HepG2 (cell line): ENCODE measurements around the gene CYLD. TPM values are rescaled to one million over a fixed set of nuclear protein-coding genes. Genes with fewer than 3 reads are reported as not detected.

Experiments used
- ATAC-seq: fragments of 200-7000 bp; cut with Tn5 transposase; 3 replicates; pipeline ENCODE4 v1.9.1; 2020; ENCODE audit warnings: mild to moderate bottlenecking, moderate library complexity
- BruUV-seq: library from RNA; stranded (reverse); fragments of 400-500 nt; replicated peaks from 2 replicates; lab custom pipeline; 2021; lab: Mats Ljungman, UMichigan
- CTCF ChIA-PET: fragments of 300-600 bp; formaldehyde crosslinking; extraction: SDS; loops from one replicate; lab custom pipeline; 2021; ENCODE audit warnings: low total read pairs, inconsistent platforms, low intra/inter-chr PET ratio; lab: Yijun Ruan, JAX
- POLR2A ChIA-PET: fragments of 350-600 bp; sonication (Branson Sonifier 250); formaldehyde crosslinking; loops from one replicate; lab custom pipeline; 2020; ENCODE audit warnings: antibody characterized with exemption, inconsistent platforms; lab: Yijun Ruan, JAX
- DNase-seq: peaks from one replicate; pipeline ENCODE4 v3.0.0-alpha.2; 2015; ENCODE audit warnings: low spot score
- FAIRE-seq: peaks from 3 replicates; lab custom pipeline; 2011; peaks lifted over from hg19 to GRCh38; lab: Jason Lieb, UNC
- H2AFZ ChIP-seq: one replicate; pipeline ENCODE4 v1.6.1; 2011; ENCODE audit warnings: low read length, inconsistent platforms
- H3K27ac ChIP-seq: fragments of 300-600 bp; 3 replicates; pipeline ENCODE4 v1.8.0; 2011; ENCODE audit warnings: mixed run types, mild to moderate bottlenecking, mixed read lengths, low read length, inconsistent platforms; ENCODE audit not compliant: insufficient read depth; ENCODE audit errors: extremely low read length
- H3K27me3 ChIP-seq, 2 experiments: fragments of 200-600 bp in 1 of 2; 2 replicates in 1 of 2; 3 replicates in 1 of 2; pipeline versions ENCODE4 v1.6.0 to v1.8.0; 2011; ENCODE audit warnings: low read length in 2 of 2, mild to moderate bottlenecking in 2 of 2, moderate library complexity in 2 of 2, inconsistent platforms in 1 of 2; ENCODE audit not compliant: insufficient read depth in 2 of 2, control insufficient read depth in 1 of 2
- H3K36me3 ChIP-seq, 2 experiments: fragments of 200-600 bp in 1 of 2; replicated peaks in 1 of 2; 2 replicates in 1 of 2; 3 replicates in 1 of 2; pipeline versions ENCODE4 v1.5.1 to v1.8.0; 2011; ENCODE audit warnings: low read length in 2 of 2, inconsistent platforms in 1 of 2; ENCODE audit not compliant: insufficient read depth in 2 of 2, control insufficient read depth in 1 of 2
- H3K4me1 ChIP-seq: 2 replicates; pipeline ENCODE4 v1.5.1; 2012; ENCODE audit warnings: low read length, inconsistent platforms; ENCODE audit not compliant: insufficient read depth
- H3K4me2 ChIP-seq: 2 replicates; pipeline ENCODE4 v1.6.0; 2011; ENCODE audit warnings: low read depth, low read length, inconsistent platforms
- H3K4me3 ChIP-seq, 3 experiments: fragments of 200-600 bp in 1 of 3; sonication (generic), shearing (Covaris generic) in 1 of 3; replicated peaks in 1 of 3; 2 replicates each; pipeline ENCODE4 v1.5.1; 2011 to 2016; ENCODE audit warnings: low read length in 3 of 3, inconsistent platforms in 2 of 3, low read depth in 2 of 3, mild to moderate bottlenecking in 2 of 3, control low read depth in 1 of 3, mixed read lengths in 1 of 3; ENCODE audit not compliant: insufficient read depth in 1 of 3
- H3K79me2 ChIP-seq: one replicate; pipeline ENCODE4 v1.6.1; 2011; ENCODE audit warnings: low read length, inconsistent platforms; ENCODE audit not compliant: insufficient read depth
- H3K9ac ChIP-seq: 2 replicates; pipeline ENCODE4 v1.6.0; 2011; ENCODE audit warnings: mild to moderate bottlenecking, low read depth, low read length, inconsistent platforms; ENCODE audit not compliant: insufficient read depth
- H3K9me3 ChIP-seq: 2 replicates; pipeline ENCODE4 v1.5.1; 2012; ENCODE audit warnings: mild to moderate bottlenecking, low read length
- H4K20me1 ChIP-seq: 2 replicates; pipeline ENCODE4 v1.6.0; 2011; ENCODE audit warnings: inconsistent platforms, mild to moderate bottlenecking, low read length, moderate library complexity; ENCODE audit not compliant: insufficient read depth
- CBX5 ChIP-seq: sonication (generic); formaldehyde crosslinking; IDR thresholded peaks from 2 replicates; pipeline ENCODE4 v1.4.0; 2020; ENCODE audit warnings: missing genetic modification reagents, borderline replicate concordance
- NRL ChIP-seq: sonication (generic); formaldehyde crosslinking; IDR thresholded peaks from 2 replicates; pipeline ENCODE4 v1.5.0; 2020; ENCODE audit warnings: missing genetic modification reagents, mild to moderate bottlenecking, moderate library complexity, borderline replicate concordance
- STAG1 ChIP-seq: sonication (generic); formaldehyde crosslinking; IDR thresholded peaks from 2 replicates; pipeline ENCODE4 v1.4.0; 2020; ENCODE audit warnings: missing genetic modification reagents
- THAP11 ChIP-seq: IDR thresholded peaks from 2 replicates; pipeline ENCODE4 v1.6.1; 2016; ENCODE audit warnings: missing biosample characterization, missing genetic modification reagents
- ZNF776 ChIP-seq: sonication (generic); formaldehyde crosslinking; IDR thresholded peaks from 2 replicates; pipeline ENCODE4 v1.4.0; 2020; ENCODE audit warnings: mild to moderate bottlenecking, missing genetic modification reagents
- WGBS: methylation state at CpG from one replicate; pipeline ENCODE4 v1.1.6; 2017; ENCODE audit warnings: low lambda C conversion rate; 5-methylcytosine and 5-hydroxymethylcytosine counted together
- in situ Hi-C: cut with HindIII; loops from 2 replicates; pipeline ENCODE4 v1.10.0; 2017; ENCODE audit warnings: low pct_unique_long_range_greater_than_20kb; ENCODE audit not compliant: extremely low pct_ligation_motif_present
- intact Hi-C: fragments of 100-400 bp; cut with micrococcal nuclease; formaldehyde crosslinking; loops from one replicate; pipeline ENCODE4 v1.10.0; 2022; ENCODE audit not compliant: unreplicated experiment
- polyA plus RNA-seq, 8 experiments: library from polyadenylated mRNA; depleted of rRNA in 3 of 8; stranded (reverse) in 7 of 8; unstranded in 1 of 8; fragments of >200 nt; fragmentation: Illumina TruSeq in 4 of 8; extraction: Trizol in 4 of 8; gene quantifications; 2 replicates each; pipeline versions ENCODE4 v1.2.1 to v1.2.3, GENCODE V29; 2011 to 2016; ENCODE audit warnings: low read depth in 4 of 8, missing spikeins in 1 of 8, mixed read lengths in 1 of 8; ENCODE audit not compliant: insufficient read depth in 1 of 8
- total RNA-seq, 5 experiments: library from RNA; depleted of rRNA; stranded (reverse); fragments of >200 nt; fragmentation: Illumina TruSeq; extraction: Trizol; gene quantifications; 2 replicates each; pipeline ENCODE4 v1.2.3, GENCODE V29; 2016; ENCODE audit warnings: low read depth in 1 of 5
- TF ChIP-seq, protein P1 (sequence below): fragments of 450-650 bp; IDR thresholded peaks from 2 replicates; pipeline ENCODE4 v1.6.1; 2016
- TF ChIP-seq, protein P2 (sequence below): sonication (generic); formaldehyde crosslinking; IDR thresholded peaks from 2 replicates; pipeline ENCODE4 v1.5.0; 2020; ENCODE audit warnings: mild to moderate bottlenecking, missing genetic modification reagents, moderate library complexity
- TF ChIP-seq, protein P3 (sequence below): sonication (generic); formaldehyde crosslinking; IDR thresholded peaks from 2 replicates; pipeline ENCODE4 v1.5.0; 2020; ENCODE audit warnings: missing genetic modification reagents, mild to moderate bottlenecking, borderline replicate concordance

CYLD gene
- total and polyA plus RNA-seq, 2 of the 13 experiments (the other 11 are each of a cell fraction or from before 2014, with no cell fraction given) = 6.1 to 11.4 TPM

DNA sequence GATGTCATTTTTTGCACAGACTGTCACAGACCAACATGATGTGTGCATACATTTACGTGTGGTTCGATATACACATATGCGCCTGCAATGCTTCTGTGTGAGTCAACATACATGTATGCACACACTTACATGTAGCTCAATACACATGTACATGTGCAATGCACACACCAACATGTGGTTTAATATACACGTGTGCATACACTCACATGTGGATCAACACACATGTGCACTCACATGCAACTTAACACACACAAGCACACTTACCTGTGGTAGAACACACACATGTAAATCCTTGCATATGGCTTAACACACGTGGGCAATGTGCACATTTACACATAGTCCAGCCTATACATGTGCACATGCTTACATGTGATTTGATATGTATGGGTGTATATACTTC is 97.5 kb downstream of the CYLD start:
- ATAC-seq = no peak
- no TSS peak for BruUV-seq
- in situ Hi-C loops (no loop called here), intact Hi-C loops (no loop called here)
- Histone ChIP-seq H2AFZ (no peak overlapping the region), H3K27me3 (peaks cover 0 to 15% of the 10 kb centered on the region in 2 experiments; a peak in 3 of 5 replicates), H3K36me3 (no peaks in the 10 kb centered on the region), H3K79me2 (no peaks in the 10 kb centered on the region), H3K4me1 (peaks cover 9% of the 10 kb centered on the region; the same call in 1 of the 2 replicates), H3K27ac (no peak overlapping the region), H3K9ac (no peak overlapping the region), H4K20me1 (no peaks in the 10 kb centered on the region), H3K4me2 (no peak overlapping the region), H3K9me3 (no peaks in the 10 kb centered on the region), H3K4me3 (no peak overlapping the region)
- CTCF ChIA-PET = no interaction called here
- FAIRE-seq = no peak
- DNase-seq = no peak
- whole genome bisulfite sequencing = 54% methylated on average over 5 of the region's 5 CpGs
- POLR2A ChIA-PET = no interaction called here
- TF ChIP-seq ZNF776 = no peak
- TF ChIP-seq, protein P1, sequence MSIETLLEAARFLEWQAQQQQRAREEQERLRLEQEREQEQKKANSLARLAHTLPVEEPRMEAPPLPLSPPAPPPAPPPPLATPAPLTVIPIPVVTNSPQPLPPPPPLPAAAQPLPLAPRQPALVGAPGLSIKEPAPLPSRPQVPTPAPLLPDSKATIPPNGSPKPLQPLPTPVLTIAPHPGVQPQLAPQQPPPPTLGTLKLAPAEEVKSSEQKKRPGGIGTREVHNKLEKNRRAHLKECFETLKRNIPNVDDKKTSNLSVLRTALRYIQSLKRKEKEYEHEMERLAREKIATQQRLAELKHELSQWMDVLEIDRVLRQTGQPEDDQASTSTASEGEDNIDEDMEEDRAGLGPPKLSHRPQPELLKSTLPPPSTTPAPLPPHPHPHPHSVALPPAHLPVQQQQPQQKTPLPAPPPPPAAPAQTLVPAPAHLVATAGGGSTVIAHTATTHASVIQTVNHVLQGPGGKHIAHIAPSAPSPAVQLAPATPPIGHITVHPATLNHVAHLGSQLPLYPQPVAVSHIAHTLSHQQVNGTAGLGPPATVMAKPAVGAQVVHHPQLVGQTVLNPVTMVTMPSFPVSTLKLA = peak; percentile 100

DNA sequence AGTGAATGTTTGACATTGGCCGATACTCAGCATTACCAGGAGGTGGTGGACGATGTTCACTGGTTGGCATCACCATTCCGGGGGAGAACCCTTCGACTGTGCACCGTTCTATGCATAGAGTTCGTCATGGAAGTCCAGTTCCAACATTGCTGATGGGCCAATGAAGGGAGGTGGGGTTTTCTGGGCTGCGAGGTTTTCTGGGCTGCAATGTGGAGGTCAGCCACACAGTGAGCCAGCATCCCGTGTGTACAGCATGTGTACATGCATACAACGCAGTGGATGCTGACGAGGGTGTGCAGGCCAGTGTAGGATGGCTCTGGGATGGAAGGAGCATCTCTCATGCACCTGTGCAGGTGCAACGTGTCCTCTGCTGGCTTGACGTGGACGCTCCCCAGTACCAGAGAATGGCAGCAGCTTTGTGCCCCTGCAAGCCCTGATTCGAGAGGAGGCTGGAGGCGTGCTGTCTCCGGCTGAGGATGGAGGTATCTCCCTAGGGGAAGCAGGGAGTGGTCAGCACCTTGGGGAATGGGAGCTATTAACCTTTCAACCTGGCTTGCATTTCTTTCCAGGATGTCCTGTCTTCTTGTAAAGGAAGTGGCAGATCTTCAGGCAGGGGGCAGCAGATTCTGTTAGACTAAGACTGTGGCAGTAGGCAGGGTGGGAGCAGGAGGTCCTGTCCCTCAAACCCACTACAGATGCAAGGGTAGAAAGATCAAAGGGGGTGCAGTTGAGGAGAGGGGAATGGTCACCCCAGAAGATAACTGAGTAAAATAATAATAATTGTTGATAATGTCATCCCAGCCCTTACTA is 98.2 kb downstream of the CYLD start:
- no peak overlapping the region for H3K4me2 ChIP-seq
- no peaks in the 10 kb centered on the region for H3K79me2 ChIP-seq
- no peak overlapping the region for H3K4me3 ChIP-seq
- ATAC-seq (no peak), FAIRE-seq (no peak), DNase-seq (no peak)
- H3K4me1 ChIP-seq = peaks cover 9% of the 10 kb centered on the region; the same call in 1 of the 2 replicates
- H3K27me3 ChIP-seq = peaks cover 0 to 10% of the 10 kb centered on the region in 2 experiments; a peak in 3 of 5 replicates
- H3K36me3 ChIP-seq = no peaks in the 10 kb centered on the region
- intact Hi-C loops = loop anchor here (5.0 kb wide), 1 partner anchor 42 kb away; no protein-coding TSS in a partner anchor
- CTCF ChIA-PET = no interaction called here
- H4K20me1 ChIP-seq = no peaks in the 10 kb centered on the region
- 25% methylated on average over 10 of the region's 16 CpGs for WGBS
- H3K27ac ChIP-seq = no peak overlapping the region
- BruUV-seq = no TSS peak
- TF ChIP-seq NRL (CRISPR knock-in tag) = 0 out of 2 replicates have a peak, but pooled peaks have one; percentile 30
- TF ChIP-seq CBX5 (CRISPR knock-in tag) = no peak
- TF ChIP-seq, protein P2, sequence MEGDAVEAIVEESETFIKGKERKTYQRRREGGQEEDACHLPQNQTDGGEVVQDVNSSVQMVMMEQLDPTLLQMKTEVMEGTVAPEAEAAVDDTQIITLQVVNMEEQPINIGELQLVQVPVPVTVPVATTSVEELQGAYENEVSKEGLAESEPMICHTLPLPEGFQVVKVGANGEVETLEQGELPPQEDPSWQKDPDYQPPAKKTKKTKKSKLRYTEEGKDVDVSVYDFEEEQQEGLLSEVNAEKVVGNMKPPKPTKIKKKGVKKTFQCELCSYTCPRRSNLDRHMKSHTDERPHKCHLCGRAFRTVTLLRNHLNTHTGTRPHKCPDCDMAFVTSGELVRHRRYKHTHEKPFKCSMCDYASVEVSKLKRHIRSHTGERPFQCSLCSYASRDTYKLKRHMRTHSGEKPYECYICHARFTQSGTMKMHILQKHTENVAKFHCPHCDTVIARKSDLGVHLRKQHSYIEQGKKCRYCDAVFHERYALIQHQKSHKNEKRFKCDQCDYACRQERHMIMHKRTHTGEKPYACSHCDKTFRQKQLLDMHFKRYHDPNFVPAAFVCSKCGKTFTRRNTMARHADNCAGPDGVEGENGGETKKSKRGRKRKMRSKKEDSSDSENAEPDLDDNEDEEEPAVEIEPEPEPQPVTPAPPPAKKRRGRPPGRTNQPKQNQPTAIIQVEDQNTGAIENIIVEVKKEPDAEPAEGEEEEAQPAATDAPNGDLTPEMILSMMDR (CRISPR knock-in tag) = peak; percentile 59
- TF ChIP-seq, protein P3, sequence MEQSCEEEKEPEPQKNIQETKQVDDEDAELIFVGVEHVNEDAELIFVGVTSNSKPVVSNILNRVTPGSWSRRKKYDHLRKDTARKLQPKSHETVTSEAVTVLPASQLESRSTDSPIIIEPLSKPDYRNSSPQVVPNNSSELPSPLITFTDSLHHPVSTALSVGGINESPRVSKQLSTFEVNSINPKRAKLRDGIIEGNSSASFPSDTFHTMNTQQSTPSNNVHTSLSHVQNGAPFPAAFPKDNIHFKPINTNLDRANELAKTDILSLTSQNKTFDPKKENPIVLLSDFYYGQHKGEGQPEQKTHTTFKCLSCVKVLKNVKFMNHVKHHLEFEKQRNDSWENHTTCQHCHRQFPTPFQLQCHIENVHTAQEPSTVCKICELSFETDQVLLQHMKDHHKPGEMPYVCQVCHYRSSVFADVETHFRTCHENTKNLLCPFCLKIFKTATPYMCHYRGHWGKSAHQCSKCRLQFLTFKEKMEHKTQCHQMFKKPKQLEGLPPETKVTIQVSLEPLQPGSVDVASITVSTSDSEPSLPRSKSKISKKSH (CRISPR knock-in tag) = 0 out of 2 replicates have a peak, but pooled peaks have one; percentile 36
- TF ChIP-seq THAP11 (CRISPR knock-in tag) = no peak
- TF ChIP-seq STAG1 (CRISPR knock-in tag) = peak; percentile 64
- no peak overlapping the region for H3K9ac ChIP-seq
- no peaks in the 10 kb centered on the region for H3K9me3 ChIP-seq
- in situ Hi-C loops = no loop called here
- POLR2A ChIA-PET = interaction anchor here (0.6 kb wide), 1 partner anchor 157 kb away, joined by 3 read pairs; no protein-coding TSS in a partner anchor
- H2AFZ ChIP-seq = no peak overlapping the region
